ENCODE data around the gene ADGRE2.
"Not testable (repeated sequence)": the region's sequence is repeated elsewhere in the genome, so short reads cannot be mapped to it uniquely, and the experiment has no call there.

The ADGRE2 gene

DNA sequence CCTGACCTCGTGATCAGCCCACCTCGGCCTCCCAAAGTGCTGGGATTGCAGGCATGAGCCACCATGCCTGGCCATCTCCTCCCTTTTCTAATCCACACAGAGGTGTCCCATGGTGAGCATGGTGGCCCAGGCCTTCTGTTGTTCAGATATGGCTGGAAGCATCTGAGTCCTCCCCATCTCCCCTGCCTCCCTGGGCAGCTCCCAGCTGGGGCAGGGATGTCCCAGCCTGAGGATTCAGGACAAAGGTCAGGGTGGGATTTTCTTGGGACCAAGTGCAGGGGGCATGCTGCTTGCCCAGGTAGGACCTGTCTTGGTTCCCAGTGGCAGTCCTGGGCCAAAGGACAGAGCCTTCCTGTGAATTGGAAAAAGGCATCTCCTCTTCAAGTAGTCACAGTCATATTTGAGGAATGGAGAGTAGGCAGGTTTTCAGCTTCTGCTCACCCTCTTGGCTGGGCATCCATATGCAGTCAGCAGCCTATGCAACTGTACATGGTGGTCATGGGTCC, 10.8 kb downstream of the ADGRE2 start:
- H3K9me3 ChIP-seq (replicated peaks in 1 of 11), result peaks cover 0 to 18% (median 6%) of the 10 kb centered on the region in 11 experiments; a peak in 10 of 22 replicates
- H3K4me3 ChIP-seq, result no peak overlapping the region
- no peak overlapping the region for H3K27ac ChIP-seq
- H3K4me1 ChIP-seq, result peaks cover 14 to 83% (median 22%) of the 10 kb centered on the region in 10 experiments
- peak overlapping the region in 2 of 11 experiments; percentile 18 to 24; a peak in 1 of 22 replicates for H3K4me2 ChIP-seq
- H4K20me1 ChIP-seq, result peaks cover 0 to 97% (median 49%) of the 10 kb centered on the region in 11 experiments; a peak in 13 of 22 replicates
- H3K27me3 ChIP-seq, result peaks cover 0 to 13% (median 8%) of the 10 kb centered on the region in 11 experiments; a peak in 11 of 22 replicates
- H3K36me3 ChIP-seq, result peaks cover 0 to 100% (median 83%) of the 10 kb centered on the region in 11 experiments; a peak in 17 of 22 replicates
- H3K9ac ChIP-seq, result no peak overlapping the region
- no peak for TF ChIP-seq Cebpa-rat (IDR thresholded peaks at IDR 0.05)

DNA sequence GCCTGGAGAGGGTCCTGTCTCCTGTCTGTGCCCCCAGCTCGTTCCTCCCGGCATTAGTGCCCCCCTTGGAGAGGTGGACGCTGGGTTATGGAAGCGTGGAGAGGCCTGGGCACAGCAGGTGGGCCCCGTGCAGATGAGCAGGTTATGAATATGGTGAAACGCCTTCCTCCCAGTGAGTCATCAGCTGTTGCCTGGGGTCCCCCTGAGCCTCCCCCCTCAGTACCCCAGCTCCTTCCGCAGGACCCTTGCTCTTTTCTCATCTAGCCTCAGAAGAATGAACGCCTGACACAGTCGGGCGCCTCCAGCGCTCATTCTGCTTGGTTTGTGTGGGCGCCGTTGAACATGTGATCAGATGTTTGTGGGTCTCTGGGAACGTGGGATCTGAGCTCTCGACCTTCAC, 12.5 kb downstream of the ADGRE2 start:
- H3K27ac ChIP-seq, H3K4me2 ChIP-seq, H3K9ac ChIP-seq, H3K4me3 ChIP-seq: not testable (repeated sequence)
- Histone ChIP-seq H3K36me3 (peaks cover 0 to 100% (median 83%) of the 10 kb centered on the region in 11 experiments; a peak in 17 of 22 replicates), H3K27me3 (peaks cover 0 to 13% (median 8%) of the 10 kb centered on the region in 11 experiments; a peak in 11 of 22 replicates), H4K20me1 (peaks cover 0 to 97% (median 36%) of the 10 kb centered on the region in 11 experiments; a peak in 13 of 22 replicates), H3K9me3 (replicated peaks in 1 of 11) (peaks cover 0 to 23% (median 6%) of the 10 kb centered on the region in 11 experiments; a peak in 10 of 22 replicates), H3K4me1 (peaks cover 1 to 77% (median 6%) of the 10 kb centered on the region in 10 experiments)

DNA sequence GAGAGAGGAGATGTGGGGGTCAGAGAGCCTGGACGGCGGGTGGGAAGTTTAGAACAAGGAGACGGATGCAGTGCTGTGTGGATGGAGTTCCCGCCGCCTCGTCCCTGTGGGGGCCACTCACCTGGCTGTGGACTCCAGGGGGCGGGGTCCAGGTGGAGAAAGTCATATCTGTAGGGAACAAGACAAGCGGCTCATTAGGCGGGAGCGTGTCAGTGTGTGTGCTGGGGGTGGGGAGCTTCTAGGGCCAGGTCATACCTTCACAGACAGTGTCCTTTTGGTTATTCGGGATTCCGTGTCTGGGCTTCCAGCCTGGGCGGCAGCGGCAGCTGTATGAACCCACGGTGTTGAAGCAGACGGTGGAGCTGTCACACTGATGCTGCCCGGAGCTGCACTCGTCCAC, 13.0 kb downstream of the ADGRE2 start:
- H3K9me3 ChIP-seq (replicated peaks in 1 of 11), result peaks cover 0 to 23% (median 5%) of the 10 kb centered on the region in 11 experiments; a peak in 9 of 22 replicates
- H3K9ac ChIP-seq, H3K27ac ChIP-seq, H3K4me2 ChIP-seq, H3K4me3 ChIP-seq: not testable (repeated sequence)
- H4K20me1 ChIP-seq, result peaks cover 0 to 97% (median 33%) of the 10 kb centered on the region in 11 experiments; a peak in 13 of 22 replicates
- peaks cover 0 to 100% (median 83%) of the 10 kb centered on the region in 11 experiments; a peak in 17 of 22 replicates for H3K36me3 ChIP-seq
- peaks cover 0 to 76% (median 3%) of the 10 kb centered on the region in 10 experiments; a peak in 8 of 20 replicates for H3K4me1 ChIP-seq
- peaks cover 0 to 13% (median 8%) of the 10 kb centered on the region in 11 experiments; a peak in 11 of 22 replicates for H3K27me3 ChIP-seq

DNA sequence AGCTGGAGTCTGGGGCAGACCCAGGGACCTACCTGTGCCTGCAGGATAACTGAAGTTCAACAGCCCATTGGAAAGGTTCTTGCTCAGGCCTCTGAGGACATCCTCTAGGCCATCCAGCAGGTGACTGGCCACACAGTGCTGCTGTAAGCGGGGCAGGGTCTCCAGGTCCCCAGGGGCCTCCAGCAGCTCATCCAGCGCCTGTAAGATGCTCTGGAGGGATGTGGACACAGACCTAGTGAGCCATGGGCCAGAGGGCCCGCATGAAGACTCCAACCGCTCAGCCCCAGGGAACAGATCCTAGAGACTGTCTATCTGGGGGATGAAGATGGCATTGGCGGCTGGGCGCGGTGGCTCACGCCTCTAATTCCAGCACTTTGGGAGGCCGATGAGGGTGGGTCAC, 14.0 kb downstream of the ADGRE2 start:
- peak overlapping the region in 4 of 11 experiments; percentile 0 to 26 (median 16); a peak in 4 of 22 replicates for H3K4me2 ChIP-seq
- H3K27ac ChIP-seq, result no peak overlapping the region
- TF ChIP-seq Cebpa-rat (IDR thresholded peaks at IDR 0.05), result no peak
- peaks cover 0 to 100% (median 77%) of the 10 kb centered on the region in 11 experiments; a peak in 17 of 22 replicates for H3K36me3 ChIP-seq
- peaks cover 0 to 13% (median 8%) of the 10 kb centered on the region in 11 experiments; a peak in 11 of 22 replicates for H3K27me3 ChIP-seq
- peaks cover 0 to 23% (median 5%) of the 10 kb centered on the region in 11 experiments; a peak in 9 of 22 replicates for H3K9me3 ChIP-seq (replicated peaks in 1 of 11)
- H3K4me3 ChIP-seq, result peak overlapping the region in 1 of 10 experiments; percentile 11; a peak in 1 of 20 replicates
- no peak overlapping the region for H3K9ac ChIP-seq
- H4K20me1 ChIP-seq, result peaks cover 0 to 97% (median 26%) of the 10 kb centered on the region in 11 experiments; a peak in 13 of 22 replicates
- peaks cover 0 to 70% (median 3%) of the 10 kb centered on the region in 10 experiments; a peak in 8 of 20 replicates for H3K4me1 ChIP-seq

DNA sequence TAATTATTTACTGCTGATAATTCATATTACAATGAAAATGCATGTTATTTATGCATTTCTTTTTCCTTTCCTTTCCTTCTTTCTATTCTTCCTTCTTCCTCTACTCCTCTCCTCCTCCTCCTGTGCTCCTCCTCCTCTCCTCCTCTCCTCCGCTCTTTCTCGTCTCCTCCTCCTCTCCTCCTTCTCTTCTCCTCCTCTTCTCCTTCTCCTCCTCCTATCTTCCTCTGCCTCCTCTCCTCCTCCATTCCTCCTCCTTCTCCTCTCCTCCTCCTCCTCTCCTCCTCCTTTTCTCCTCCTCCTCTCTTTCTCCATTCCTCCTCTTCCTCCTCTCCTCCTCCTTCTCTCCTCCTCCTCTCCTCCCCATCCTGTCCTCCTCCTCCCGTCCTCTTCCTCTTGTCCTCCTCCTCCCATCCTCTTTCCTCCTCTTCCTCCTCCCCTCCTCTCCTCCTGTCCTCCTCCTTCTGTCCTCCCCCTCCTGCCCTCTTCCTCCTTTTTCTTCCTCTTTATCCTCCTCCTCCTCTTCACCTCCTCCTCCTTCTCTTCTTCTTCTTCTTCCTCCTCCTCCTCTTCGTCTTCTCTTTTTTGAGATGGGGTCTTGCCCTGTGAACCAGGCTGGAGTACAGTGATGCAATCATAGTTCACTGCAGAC, 14.7 kb downstream of the ADGRE2 start:
- TF ChIP-seq Cebpa-rat (IDR thresholded peaks at IDR 0.05), result no peak
- H4K20me1 ChIP-seq, result peaks cover 0 to 97% (median 25%) of the 10 kb centered on the region in 11 experiments; a peak in 13 of 22 replicates
- peaks cover 0 to 100% (median 74%) of the 10 kb centered on the region in 11 experiments; a peak in 17 of 22 replicates for H3K36me3 ChIP-seq
- H3K4me2 ChIP-seq, result 0 out of 22 replicates have a peak overlapping the region, but pooled peaks of 2 of the 11 experiments have one; percentile 0 to 16
- H3K27me3 ChIP-seq, result peaks cover 0 to 13% (median 8%) of the 10 kb centered on the region in 11 experiments; a peak in 11 of 22 replicates
- peaks cover 0 to 23% (median 5%) of the 10 kb centered on the region in 11 experiments; a peak in 9 of 22 replicates for H3K9me3 ChIP-seq (replicated peaks in 1 of 11)
- H3K4me1 ChIP-seq, result peaks cover 0 to 62% (median 3%) of the 10 kb centered on the region in 10 experiments; a peak in 8 of 20 replicates
- no peak overlapping the region for H3K4me3 ChIP-seq
- H3K27ac ChIP-seq, result peak overlapping the region in 1 of 11 experiments; percentile 17; a peak in 1 of 22 replicates
- no peak overlapping the region for H3K9ac ChIP-seq

DNA sequence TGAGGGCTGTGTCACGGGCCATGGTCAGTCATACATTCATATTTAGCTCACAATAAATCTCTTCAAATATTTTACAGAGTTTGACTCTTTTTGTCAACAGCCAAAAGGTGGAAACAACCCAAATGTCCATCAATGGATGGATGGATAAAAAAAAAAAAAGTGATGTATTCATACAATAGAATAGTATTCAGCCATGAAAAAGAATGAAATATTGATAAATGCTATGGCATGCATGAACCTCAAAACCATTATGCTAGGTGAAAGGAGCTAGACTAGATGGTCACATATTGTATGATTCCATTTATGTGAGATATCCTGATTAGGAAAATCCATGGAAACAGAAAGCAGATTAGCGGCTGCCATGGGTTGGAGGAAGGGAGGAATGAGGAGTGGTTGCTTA, 16.2 kb downstream of the ADGRE2 start:
- TF ChIP-seq Cebpa-rat (IDR thresholded peaks at IDR 0.05), result no peak
- peaks cover 0 to 23% (median 5%) of the 10 kb centered on the region in 11 experiments; a peak in 9 of 22 replicates for H3K9me3 ChIP-seq (replicated peaks in 1 of 11)
- H4K20me1 ChIP-seq, result peaks cover 0 to 97% (median 16%) of the 10 kb centered on the region in 11 experiments; a peak in 11 of 22 replicates
- H3K27ac ChIP-seq, result no peak overlapping the region
- peaks cover 0 to 13% (median 8%) of the 10 kb centered on the region in 11 experiments; a peak in 11 of 22 replicates for H3K27me3 ChIP-seq
- peaks cover 0 to 55% (median 3%) of the 10 kb centered on the region in 10 experiments; a peak in 8 of 20 replicates for H3K4me1 ChIP-seq
- H3K4me3 ChIP-seq, result no peak overlapping the region
- H3K36me3 ChIP-seq, result peaks cover 0 to 100% (median 73%) of the 10 kb centered on the region in 11 experiments; a peak in 16 of 22 replicates
- H3K4me2 ChIP-seq, result no peak overlapping the region
- H3K9ac ChIP-seq, result no peak overlapping the region

DNA sequence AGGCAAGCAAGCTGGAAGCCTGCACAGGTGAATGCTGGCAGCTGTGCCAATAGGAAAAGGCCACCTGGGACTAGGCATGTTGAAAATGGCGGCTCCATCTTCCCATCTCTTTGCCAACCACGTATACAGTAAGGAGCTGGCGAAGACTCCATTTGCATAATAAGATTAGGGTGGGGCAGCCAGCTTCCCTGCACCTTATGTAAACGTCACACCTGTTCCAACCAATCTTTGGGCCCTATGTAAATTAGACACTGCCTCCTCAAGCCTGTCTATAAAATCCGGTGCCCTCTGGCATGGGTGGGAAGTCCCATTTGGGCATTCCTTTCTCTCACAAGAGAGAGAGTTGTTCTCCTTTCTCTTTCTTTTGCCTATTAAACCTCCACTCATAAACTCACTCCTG, 16.8 kb downstream of the ADGRE2 start:
- Histone ChIP-seq H3K27me3 (peaks cover 0 to 13% (median 8%) of the 10 kb centered on the region in 11 experiments; a peak in 11 of 22 replicates), H4K20me1 (peaks cover 0 to 97% (median 21%) of the 10 kb centered on the region in 11 experiments; a peak in 11 of 22 replicates), H3K27ac (no peak overlapping the region), H3K36me3 (peaks cover 0 to 100% (median 73%) of the 10 kb centered on the region in 11 experiments; a peak in 16 of 22 replicates), H3K9me3 (replicated peaks in 1 of 11) (peaks cover 0 to 23% (median 5%) of the 10 kb centered on the region in 11 experiments; a peak in 9 of 22 replicates), H3K4me1 (peaks cover 0 to 50% (median 3%) of the 10 kb centered on the region in 10 experiments; a peak in 8 of 20 replicates), H3K4me2 (0 out of 22 replicates have a peak overlapping the region, but pooled peaks of 1 of the 11 experiments have one; percentile 2), H3K4me3 (no peak overlapping the region), H3K9ac (no peak overlapping the region)
- no peak for TF ChIP-seq Cebpa-rat (IDR thresholded peaks at IDR 0.05)

DNA sequence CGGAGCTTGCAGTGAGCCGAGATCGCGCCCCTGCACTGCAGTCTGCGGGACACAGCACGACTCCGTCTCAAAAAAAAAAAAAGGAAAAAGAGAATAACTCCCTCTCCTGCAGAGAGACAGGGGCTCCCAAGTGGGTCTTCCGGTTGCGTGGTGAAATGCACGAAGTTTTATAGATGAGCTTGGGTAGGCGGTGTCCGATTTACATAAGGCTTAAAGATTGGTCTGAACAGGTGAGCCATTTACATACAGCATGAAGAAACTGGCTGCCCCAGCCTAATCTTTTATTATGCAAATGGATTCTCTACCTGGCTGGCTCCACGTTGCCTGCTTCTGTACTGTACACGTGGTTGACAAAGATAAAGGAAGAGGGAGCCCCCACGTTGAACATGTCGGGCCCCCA, 19.5 kb downstream of the ADGRE2 start:
- no peak for TF ChIP-seq Cebpa-rat (IDR thresholded peaks at IDR 0.05)
- H3K27ac ChIP-seq, result no peak overlapping the region
- H3K27me3 ChIP-seq, result peaks cover 0 to 5% (median 0%) of the 10 kb centered on the region in 11 experiments; a peak in 3 of 22 replicates
- H3K4me2 ChIP-seq, result no peak overlapping the region
- H3K9me3 ChIP-seq (replicated peaks in 1 of 11), result peaks cover 0 to 16% (median 0%) of the 10 kb centered on the region in 11 experiments; a peak in 6 of 22 replicates
- peaks cover 0 to 32% (median 0%) of the 10 kb centered on the region in 10 experiments; a peak in 5 of 20 replicates for H3K4me1 ChIP-seq
- H3K4me3 ChIP-seq, result no peak overlapping the region
- peaks cover 0 to 100% (median 84%) of the 10 kb centered on the region in 11 experiments; a peak in 15 of 22 replicates for H3K36me3 ChIP-seq
- H3K9ac ChIP-seq, result no peak overlapping the region
- H4K20me1 ChIP-seq, result peaks cover 0 to 100% (median 32%) of the 10 kb centered on the region in 11 experiments; a peak in 14 of 22 replicates
